ENCODE data around the gene RASA3.

The RASA3 gene

DNA sequence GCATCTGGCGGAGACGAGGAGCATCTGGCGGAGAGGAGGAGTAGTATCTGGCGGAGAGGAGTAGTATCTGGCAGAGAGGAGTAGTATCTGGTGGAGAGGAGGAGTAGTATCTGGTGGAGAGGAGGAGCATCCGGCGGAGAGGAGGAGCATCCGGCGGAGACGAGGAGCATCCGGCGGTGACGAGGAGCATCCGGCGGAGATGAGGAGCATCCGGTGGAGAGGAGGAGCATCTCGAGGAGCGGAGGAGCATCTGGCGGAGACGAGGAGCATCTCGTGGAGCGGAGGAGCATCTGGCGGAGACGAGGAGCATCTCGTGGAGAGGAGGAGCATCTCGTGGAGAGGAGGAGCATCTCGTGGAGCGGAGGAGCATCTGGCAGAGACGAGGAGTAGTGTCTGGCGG is 177.2 kb downstream of the RASA3 start:
- H3K4me1 ChIP-seq (ENCODE audit: insufficient read depth, low read length, poor library complexity, severe bottlenecking): no peaks in the 10 kb centered on the region
- no peaks in the 10 kb centered on the region for H3F3A ChIP-seq (ENCODE audit: low read depth)
- H3K4me3 ChIP-seq (ENCODE audit: low read length, poor library complexity, severe bottlenecking): no peak overlapping the region
- H3K27me3 ChIP-seq (ENCODE audit: insufficient read depth, low read length, poor library complexity, severe bottlenecking): no peaks in the 10 kb centered on the region
- H3K9ac ChIP-seq (ENCODE audit: low read depth, low read length, poor library complexity, severe bottlenecking): no peak overlapping the region
- no peak overlapping the region for H3K4me2 ChIP-seq (ENCODE audit: low read depth, low read length, poor library complexity, severe bottlenecking)
- H4K20me1 ChIP-seq (ENCODE audit: insufficient read depth, low read length, poor library complexity, severe bottlenecking): no peaks in the 10 kb centered on the region
- no peaks in the 10 kb centered on the region for H3K36me3 ChIP-seq (ENCODE audit: insufficient read depth, low read length)
- no peak overlapping the region for H2AFZ ChIP-seq (ENCODE audit: low read length)
- H3K9me2 ChIP-seq (replicated peaks; ENCODE audit: low read depth, low read length): no peaks in the 10 kb centered on the region
- TF ChIP-seq EZH2phosphoT487 (IDR thresholded peaks at IDR 0.05; ENCODE audit: borderline replicate concordance): no peak
- TF ChIP-seq, protein P1, sequence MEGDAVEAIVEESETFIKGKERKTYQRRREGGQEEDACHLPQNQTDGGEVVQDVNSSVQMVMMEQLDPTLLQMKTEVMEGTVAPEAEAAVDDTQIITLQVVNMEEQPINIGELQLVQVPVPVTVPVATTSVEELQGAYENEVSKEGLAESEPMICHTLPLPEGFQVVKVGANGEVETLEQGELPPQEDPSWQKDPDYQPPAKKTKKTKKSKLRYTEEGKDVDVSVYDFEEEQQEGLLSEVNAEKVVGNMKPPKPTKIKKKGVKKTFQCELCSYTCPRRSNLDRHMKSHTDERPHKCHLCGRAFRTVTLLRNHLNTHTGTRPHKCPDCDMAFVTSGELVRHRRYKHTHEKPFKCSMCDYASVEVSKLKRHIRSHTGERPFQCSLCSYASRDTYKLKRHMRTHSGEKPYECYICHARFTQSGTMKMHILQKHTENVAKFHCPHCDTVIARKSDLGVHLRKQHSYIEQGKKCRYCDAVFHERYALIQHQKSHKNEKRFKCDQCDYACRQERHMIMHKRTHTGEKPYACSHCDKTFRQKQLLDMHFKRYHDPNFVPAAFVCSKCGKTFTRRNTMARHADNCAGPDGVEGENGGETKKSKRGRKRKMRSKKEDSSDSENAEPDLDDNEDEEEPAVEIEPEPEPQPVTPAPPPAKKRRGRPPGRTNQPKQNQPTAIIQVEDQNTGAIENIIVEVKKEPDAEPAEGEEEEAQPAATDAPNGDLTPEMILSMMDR (conservative IDR thresholded peaks at IDR 0.05; ENCODE audit: low read length): no peak
- peaks cover 4% of the 10 kb centered on the region; the same call in 1 of the 2 replicates for H3K9me3 ChIP-seq (ENCODE audit: insufficient read depth, low read depth, low read length)
- H3K79me2 ChIP-seq (ENCODE audit: insufficient read depth, low read length): no peaks in the 10 kb centered on the region

GRCh38 chr13:113954046-113954835 is 178.2 kb downstream of the RASA3 start:
- H3F3A ChIP-seq (ENCODE audit: low read depth): no peaks in the 10 kb centered on the region
- no peaks in the 10 kb centered on the region for H3K27me3 ChIP-seq (ENCODE audit: insufficient read depth, low read length, poor library complexity, severe bottlenecking)
- no peak overlapping the region for H2AFZ ChIP-seq (ENCODE audit: low read length)
- no peaks in the 10 kb centered on the region for H3K4me1 ChIP-seq (ENCODE audit: insufficient read depth, low read length, poor library complexity, severe bottlenecking)
- no peaks in the 10 kb centered on the region for H3K9me2 ChIP-seq (replicated peaks; ENCODE audit: low read depth, low read length)
- H3K79me2 ChIP-seq (ENCODE audit: insufficient read depth, low read length): no peaks in the 10 kb centered on the region
- no peak overlapping the region for H3K4me2 ChIP-seq (ENCODE audit: low read depth, low read length, poor library complexity, severe bottlenecking)
- no peaks in the 10 kb centered on the region for H4K20me1 ChIP-seq (ENCODE audit: insufficient read depth, low read length, poor library complexity, severe bottlenecking)
- no peak overlapping the region for H3K9ac ChIP-seq (ENCODE audit: low read depth, low read length, poor library complexity, severe bottlenecking)
- no peaks in the 10 kb centered on the region; the same call in 1 of the 2 replicates for H3K9me3 ChIP-seq (ENCODE audit: insufficient read depth, low read depth, low read length)
- no peak overlapping the region for H3K4me3 ChIP-seq (ENCODE audit: low read length, poor library complexity, severe bottlenecking)
- H3K36me3 ChIP-seq (ENCODE audit: insufficient read depth, low read length): no peaks in the 10 kb centered on the region
- no peak for TF ChIP-seq EZH2phosphoT487 (IDR thresholded peaks at IDR 0.05; ENCODE audit: borderline replicate concordance)
- TF ChIP-seq, protein P1 (conservative IDR thresholded peaks at IDR 0.05; ENCODE audit: low read length): no peak

DNA sequence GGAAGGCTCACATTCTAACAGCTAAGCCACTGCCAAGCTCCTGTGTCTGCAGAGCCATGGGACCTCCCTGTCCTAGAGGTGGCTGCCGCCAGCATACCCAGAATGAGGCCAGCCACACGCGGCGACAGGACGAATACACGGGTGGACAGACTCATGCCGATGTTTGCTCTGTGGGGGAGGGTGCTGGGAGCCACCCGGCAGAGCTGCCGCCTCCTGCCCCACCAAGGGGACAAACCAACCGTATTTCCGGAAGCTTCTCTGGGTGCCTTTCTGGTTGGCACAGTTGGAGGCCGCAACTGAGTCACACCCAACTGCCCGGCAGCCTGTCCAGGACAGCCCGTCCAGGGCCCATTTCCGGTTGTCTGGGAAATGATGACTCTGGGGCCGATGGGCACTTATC is 178.9 kb downstream of the RASA3 start:
- H3K4me3 ChIP-seq (ENCODE audit: low read length, poor library complexity, severe bottlenecking): no peak overlapping the region
- no peak overlapping the region for H3K9ac ChIP-seq (ENCODE audit: low read depth, low read length, poor library complexity, severe bottlenecking)
- no peaks in the 10 kb centered on the region for H3F3A ChIP-seq (ENCODE audit: low read depth)
- no peaks in the 10 kb centered on the region for H3K36me3 ChIP-seq (ENCODE audit: insufficient read depth, low read length)
- no peak overlapping the region for H2AFZ ChIP-seq (ENCODE audit: low read length)
- no peaks in the 10 kb centered on the region for H4K20me1 ChIP-seq (ENCODE audit: insufficient read depth, low read length, poor library complexity, severe bottlenecking)
- H3K4me1 ChIP-seq (ENCODE audit: insufficient read depth, low read length, poor library complexity, severe bottlenecking): no peaks in the 10 kb centered on the region
- H3K9me2 ChIP-seq (replicated peaks; ENCODE audit: low read depth, low read length): no peaks in the 10 kb centered on the region
- TF ChIP-seq EZH2phosphoT487 (IDR thresholded peaks at IDR 0.05; ENCODE audit: borderline replicate concordance): no peak
- H3K79me2 ChIP-seq (ENCODE audit: insufficient read depth, low read length): no peaks in the 10 kb centered on the region
- no peak overlapping the region for H3K4me2 ChIP-seq (ENCODE audit: low read depth, low read length, poor library complexity, severe bottlenecking)
- no peaks in the 10 kb centered on the region; the same call in 1 of the 2 replicates for H3K9me3 ChIP-seq (ENCODE audit: insufficient read depth, low read depth, low read length)
- no peaks in the 10 kb centered on the region for H3K27me3 ChIP-seq (ENCODE audit: insufficient read depth, low read length, poor library complexity, severe bottlenecking)
